Ovary (tissue), 3 donors: ENCODE results near the gene MAP3K7.

ENCODE experiments used
- CTCF ChIP-seq, 3 donors: fragments of 450-650 bp in 2 of 3; fragments of 200-600 bp in 1 of 3; IDR thresholded peaks; one replicate each; pipeline versions ENCODE4 v1.5.1 to v1.8.0; 2016 to 2022; ENCODE audit warnings: antibody characterized with exemption in 3 of 3, mild to moderate bottlenecking in 1 of 3
- EP300 ChIP-seq: sonication (generic); formaldehyde crosslinking; IDR thresholded peaks from one replicate; pipeline ENCODE4 v1.6.1; 2017; ENCODE audit warnings: antibody characterized with exemption
- donor health status: DM: no; HTN: no; CAD: no.

- TF ChIP-seq CTCF (IDR thresholded peaks at IDR 0.05) (no peak), EP300 (no peak)
Observed at GRCh38 chr6:90494067-90494780, 92.6 kb downstream of the MAP3K7 start.
